ENCODE results near the gene INPP5A.

- TF ChIP-seq SNAI2 (CRISPR knock-in tag; IDR thresholded peaks at IDR 0.05): no peak
- no peak for TF ChIP-seq ZFP30 (CRISPR knock-in tag; IDR thresholded peaks at IDR 0.05)
- TF ChIP-seq TCF4 (CRISPR knock-in tag; IDR thresholded peaks at IDR 0.05; ENCODE audit: borderline replicate concordance): no peak
- no peak for TF ChIP-seq OSR1 (CRISPR knock-in tag; IDR thresholded peaks at IDR 0.05)
Measured at GRCh38 chr10:132789659-132790148, 252.1 kb downstream of the INPP5A start.

Data from SK-N-SH treated with all-trans-retinoic acid at 6 μM for 48 hours (cell line).